Activated T-cell treated with anti-CD3 and anti-CD28 coated beads for 24 hours (primary cell): Measurements from ENCODE around the gene GSTT4.
"Not testable (repeated sequence)": the region's sequence is repeated elsewhere in the genome, so short reads cannot be mapped to it uniquely, and the experiment has no call there.

Experiments
- DNase-seq: peaks from one replicate; pipeline ENCODE4 v3.0.0-alpha.2; 2020; ENCODE audit warnings: low read depth

Gene GSTT4

DNA sequence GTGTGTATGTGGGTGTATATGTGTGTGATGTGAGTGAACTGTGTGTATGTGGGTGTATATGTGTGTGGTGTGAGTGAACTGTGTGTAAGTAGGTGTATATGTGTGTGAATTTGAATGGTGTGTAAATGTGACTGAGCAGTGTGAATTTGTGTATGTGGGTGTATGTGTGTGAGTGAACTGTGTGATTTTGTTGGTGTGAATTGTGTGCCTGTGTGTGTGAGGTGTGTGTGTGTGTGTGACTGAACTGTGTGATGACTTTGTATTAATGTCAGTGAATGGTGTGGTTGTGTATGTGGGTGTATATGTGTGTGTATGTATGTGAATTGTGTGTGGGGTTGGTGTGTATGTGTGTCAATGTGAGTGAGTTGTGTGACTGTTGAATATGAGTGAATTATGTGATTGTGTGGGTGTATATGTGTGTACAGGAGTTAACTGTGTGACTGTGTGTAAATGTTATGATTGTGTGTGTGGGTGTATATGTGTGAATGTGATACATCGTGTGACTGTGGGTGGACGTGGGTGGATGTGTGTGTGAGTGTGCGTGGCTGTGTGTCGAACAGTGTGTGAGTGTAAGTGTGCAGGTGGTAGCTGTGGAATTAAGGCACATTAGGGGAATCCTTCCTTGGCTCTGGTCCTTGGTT, 18.6 kb downstream of the GSTT4 start:
- DNase-seq: not testable (repeated sequence)

GRCh38 chr22:23986089-23986488, 19.2 kb downstream of the GSTT4 start:
- DNase-seq: not testable (repeated sequence)

- DNase-seq: no peak
These were observed 20.8 kb downstream of the GSTT4 start for GRCh38 chr22:23984430-23984829.

DNA sequence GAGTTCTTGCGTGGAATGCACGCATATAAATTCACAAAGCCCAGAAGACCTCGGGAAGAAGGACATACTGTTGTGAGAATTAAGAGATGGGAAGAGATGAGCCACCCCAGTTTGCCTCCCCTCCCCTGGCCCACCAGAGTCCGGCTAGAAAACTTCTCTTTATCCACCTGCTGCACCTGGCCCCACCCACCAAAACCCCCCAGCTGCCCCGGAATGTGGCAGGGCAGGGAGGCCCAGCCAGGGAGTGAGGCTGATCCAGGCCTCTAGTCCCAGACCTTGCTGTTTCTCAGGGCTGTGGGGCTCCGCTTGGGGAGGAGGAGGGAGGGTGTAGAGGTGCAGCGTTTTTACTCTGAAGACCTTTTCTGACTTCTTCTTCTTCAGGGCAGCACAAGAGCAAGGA, 24.7 kb downstream of the GSTT4 start:
- not testable (repeated sequence) for DNase-seq

DNA sequence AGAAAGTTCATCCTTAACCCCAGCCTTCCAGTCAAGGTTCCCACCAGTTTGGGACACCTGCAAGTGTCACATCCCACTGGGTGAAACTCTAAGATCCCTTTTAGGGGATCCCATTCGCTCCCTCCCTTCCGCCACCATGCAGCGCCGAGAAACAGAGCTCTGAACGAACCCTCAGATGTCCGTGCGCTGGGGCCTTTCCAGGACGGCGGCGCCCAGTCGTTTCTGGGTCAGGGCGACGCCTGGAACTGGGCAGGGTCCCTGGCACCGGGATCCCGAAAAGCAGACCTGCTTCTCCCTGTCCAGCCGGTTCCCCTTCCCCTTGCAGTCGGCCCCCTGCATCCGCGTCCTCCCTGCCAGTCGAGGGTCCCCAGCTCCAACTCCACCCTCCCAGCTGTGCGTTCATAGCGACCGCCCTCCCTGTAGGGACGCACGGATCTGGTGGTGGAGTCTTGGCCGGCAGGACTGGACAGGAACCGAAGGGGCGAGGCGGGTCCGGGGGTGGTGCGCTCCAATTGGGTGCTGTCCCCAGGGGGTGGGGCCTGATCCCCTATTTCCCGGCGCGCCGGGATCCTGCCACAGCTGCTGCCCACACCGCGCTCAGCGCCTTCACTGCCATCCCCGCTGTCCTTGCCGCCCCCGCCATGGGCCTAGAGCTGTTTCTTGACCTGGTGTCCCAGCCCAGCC, 25.6 kb downstream of the GSTT4 start, which contains the start of gene GSTT2:
Gene GSTT2 (plus strand): TSS at position 578 of the 684 bp plus-strand sequence.
- DNase-seq: not testable (repeated sequence)

DNA sequence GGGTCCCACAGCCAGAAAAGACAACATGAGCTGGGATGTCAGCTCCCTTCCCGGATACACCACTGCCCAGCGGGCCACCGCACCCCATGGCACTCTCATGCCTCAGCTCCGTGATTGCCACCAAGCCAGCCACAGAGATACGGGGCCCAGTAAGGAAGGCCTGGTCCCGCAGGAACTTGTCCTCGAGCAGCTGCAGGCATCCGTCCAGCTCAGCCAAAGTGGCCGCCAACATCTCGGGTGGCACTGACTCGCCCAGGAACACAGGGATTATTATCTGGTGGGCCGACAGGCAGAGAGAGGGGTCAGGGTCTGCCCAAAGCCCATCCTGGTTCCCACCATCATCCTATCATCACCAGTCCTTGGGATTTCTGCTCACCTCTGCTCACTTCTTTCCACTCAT, 27.9 kb downstream of the GSTT4 start:
- DNase-seq: not testable (repeated sequence)

GRCh38 chr22:23974836-23975352, 30.4 kb downstream of the GSTT4 start:
- DNase-seq: not testable (repeated sequence)

DNA sequence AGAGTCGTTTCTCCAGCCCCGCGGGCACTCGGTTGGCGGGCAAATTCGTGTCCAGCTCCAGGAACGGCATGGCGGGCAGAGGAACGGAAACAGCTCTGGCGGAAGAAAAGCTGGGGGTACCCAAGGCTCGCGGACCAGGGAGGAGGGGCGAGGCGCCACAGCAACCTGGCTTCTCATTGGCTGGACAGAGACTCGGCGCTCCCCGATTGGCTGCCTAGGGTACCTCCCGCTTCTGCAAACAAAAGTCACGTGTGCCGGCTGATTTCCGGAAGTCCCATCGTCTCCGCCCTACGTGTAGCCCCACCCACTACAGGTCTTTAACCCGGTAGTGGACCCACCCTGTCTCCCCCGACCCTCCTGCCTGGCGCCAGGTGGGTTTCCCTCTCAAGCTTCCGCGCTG, 30.9 kb downstream of the GSTT4 start, which contains the start of gene DDT:
Gene DDT (minus strand): TSS at position 97 of the 400 bp plus-strand sequence. CDS start 27 bp downstream, at position 70.
- not testable (repeated sequence) for DNase-seq

DNA sequence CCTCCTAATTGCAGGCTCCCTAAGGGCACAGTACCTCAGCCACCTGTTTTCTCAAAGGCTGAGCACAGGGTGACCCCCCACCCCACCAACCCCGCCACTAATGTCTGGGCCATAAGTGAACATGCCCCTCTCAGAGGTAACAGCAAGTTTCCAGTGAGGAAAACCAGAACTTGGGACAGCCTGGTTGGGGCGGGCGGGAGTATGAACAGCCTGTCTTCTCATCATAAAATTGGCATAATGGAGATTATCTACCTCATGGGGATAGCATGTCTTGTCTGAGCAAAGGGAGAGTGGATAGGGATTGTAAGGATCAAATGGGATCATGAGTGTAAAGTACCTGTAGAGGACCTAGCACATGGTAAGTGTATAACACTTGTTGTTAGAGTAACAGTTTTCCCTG, 33.3 kb downstream of the GSTT4 start:
- not testable (repeated sequence) for DNase-seq

DNA sequence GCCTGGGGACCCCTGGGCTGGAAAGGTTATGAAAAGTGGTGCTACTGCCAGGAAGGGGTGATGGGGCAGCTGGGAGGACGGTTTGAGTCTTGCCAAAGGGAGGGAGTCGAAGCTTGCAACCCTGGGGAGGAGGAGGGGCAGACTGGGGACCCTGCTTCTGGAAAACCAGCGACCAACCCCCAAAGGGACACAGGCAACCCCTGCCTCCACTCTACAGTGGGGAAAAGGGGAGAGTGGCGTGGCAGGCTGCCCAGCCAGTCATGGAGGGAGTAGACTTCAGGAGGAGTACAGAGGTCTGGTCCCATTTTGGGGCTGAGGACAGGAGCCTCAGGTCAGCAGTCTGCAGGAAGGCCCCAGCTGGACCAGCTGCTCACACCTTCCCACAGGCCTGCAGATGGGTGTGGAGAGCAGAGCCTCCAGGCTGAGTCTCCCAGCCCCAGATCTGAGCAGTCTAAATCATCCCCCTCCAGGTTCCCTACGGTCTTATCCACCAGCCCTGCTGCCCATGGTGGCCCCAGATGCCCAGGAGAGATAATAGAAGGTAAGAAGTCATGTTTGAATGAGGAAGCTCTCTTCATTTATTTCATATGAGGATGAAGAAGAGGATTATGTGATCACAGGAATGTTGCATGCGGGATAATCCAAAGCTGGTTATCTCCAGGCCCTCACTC, 34.3 kb downstream of the GSTT4 start:
- DNase-seq: no peak

GRCh38 chr22:23970201-23970641, 35.0 kb downstream of the GSTT4 start:
- no peak for DNase-seq

DNA sequence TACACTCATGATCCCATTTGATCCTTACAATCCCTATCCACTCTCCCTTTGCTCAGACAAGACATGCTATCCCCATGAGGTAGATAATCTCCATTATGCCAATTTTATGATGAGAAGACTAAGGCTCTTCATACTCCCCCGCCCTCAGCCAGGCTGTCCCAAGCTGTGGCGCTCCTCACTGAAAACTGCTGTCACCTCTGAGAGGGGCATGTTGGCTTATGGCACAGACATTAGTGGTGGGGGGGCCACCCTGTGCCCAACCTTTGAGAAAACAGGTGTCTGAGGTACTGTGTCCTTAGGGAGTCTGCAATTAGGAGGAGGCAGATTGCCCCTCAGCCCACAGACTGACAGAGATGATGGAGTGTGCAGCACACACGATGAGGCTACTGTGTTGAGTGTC, 36.2 kb downstream of the GSTT4 start:
- DNase-seq: no peak

DNA sequence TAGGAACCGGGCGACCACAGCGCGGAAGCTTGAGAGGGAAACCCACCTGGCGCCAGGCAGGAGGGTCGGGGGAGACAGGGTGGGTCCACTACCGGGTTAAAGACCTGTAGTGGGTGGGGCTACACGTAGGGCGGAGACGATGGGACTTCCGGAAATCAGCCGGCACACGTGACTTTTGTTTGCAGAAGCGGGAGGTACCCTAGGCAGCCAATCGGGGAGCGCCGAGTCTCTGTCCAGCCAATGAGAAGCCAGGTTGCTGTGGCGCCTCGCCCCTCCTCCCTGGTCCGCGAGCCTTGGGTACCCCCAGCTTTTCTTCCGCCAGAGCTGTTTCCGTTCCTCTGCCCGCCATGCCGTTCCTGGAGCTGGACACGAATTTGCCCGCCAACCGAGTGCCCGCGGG, 38.7 kb downstream of the GSTT4 start, which contains the start of gene DDTL:
Gene DDTL (plus strand): TSS at position 321 of the 400 bp plus-strand sequence. CDS start 27 bp downstream, at position 348.
- DNase-seq: not testable (repeated sequence)

- DNase-seq: not testable (repeated sequence)
These were observed 39.2 kb downstream of the GSTT4 start for GRCh38 chr22:23966094-23966493.

DNA sequence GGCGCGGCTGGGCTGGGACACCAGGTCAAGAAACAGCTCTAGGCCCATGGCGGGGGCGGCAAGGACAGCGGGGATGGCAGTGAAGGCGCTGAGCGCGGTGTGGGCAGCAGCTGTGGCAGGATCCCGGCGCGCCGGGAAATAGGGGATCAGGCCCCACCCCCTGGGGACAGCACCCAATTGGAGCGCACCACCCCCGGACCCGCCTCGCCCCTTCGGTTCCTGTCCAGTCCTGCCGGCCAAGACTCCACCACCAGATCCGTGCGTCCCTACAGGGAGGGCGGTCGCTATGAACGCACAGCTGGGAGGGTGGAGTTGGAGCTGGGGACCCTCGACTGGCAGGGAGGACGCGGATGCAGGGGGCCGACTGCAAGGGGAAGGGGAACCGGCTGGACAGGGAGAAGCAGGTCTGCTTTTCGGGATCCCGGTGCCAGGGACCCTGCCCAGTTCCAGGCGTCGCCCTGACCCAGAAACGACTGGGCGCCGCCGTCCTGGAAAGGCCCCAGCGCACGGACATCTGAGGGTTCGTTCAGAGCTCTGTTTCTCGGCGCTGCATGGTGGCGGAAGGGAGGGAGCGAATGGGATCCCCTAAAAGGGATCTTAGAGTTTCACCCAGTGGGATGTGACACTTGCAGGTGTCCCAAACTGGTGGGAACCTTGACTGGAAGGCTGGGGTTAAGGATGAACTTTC, 44.0 kb downstream of the GSTT4 start, which contains the start of gene GSTT2B:
Gene GSTT2B (minus strand): TSS at position 112 of the 688 bp plus-strand sequence. CDS start 64 bp downstream, at position 48.
- DNase-seq: not testable (repeated sequence)

DNA sequence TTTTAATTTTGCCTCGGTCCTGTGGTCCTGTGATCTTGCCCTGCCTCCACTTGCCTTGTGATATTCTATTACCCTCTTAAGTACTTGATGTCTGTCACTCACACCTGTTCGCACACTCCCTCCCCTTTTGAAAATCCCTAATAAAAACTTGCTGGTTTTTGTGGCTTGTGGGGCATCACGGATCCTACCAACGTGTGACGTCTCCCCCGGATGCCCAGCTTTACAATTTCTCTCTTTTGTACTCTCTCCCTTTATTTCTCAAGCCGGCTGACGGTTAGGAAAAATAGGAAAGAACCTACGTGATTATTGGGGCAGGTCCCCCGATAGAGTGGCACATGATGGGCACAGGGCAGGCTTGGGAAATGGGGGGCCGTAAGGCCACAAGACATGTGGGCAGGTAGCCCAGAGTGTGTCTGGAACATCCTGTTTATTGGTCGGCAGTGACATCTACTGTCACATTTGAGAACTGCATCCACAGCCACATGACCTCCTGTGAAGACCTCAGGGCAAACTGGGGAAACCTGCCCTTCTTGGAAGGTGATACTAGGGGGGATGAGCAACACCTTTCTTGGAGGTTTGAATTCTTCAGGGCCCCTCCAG, 48.9 kb downstream of the GSTT4 start:
- peak; percentile 78 for DNase-seq

DNA sequence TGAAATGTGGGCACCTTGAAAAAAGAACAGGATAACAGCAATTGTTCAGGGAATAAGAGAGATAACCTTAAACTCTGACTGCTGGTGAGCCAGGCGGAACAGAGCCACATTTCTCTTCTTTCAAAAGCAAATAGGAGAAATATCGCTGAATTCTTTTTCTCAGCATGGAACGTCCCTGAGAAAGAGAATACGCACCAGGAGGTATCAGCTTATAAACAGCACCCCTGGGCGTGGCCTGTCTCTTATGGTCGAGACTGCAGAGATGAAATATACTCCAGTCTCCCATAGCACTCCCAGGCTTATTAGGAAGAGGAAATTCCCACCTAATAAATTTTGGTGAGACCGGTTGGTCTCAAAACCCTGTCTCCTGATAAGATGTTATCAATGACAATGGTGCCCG, 49.4 kb downstream of the GSTT4 start:
- not testable (repeated sequence) for DNase-seq

DNA sequence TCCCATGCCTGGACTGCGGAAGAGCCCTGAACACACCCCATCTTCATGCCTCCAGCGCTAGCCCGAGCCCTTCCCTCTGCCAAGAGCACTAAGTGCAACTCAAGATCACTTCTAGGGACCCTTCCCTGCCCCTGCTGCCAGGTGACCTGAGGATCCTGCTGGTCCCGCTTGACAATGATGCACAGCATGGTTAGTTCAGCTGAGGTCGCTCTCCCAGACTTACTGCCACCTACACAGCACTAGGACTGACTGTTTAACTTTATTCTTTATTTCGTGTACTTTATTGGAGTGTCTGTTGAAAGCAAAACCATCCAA, 50.3 kb downstream of the GSTT4 start:
- not testable (repeated sequence) for DNase-seq

DNA sequence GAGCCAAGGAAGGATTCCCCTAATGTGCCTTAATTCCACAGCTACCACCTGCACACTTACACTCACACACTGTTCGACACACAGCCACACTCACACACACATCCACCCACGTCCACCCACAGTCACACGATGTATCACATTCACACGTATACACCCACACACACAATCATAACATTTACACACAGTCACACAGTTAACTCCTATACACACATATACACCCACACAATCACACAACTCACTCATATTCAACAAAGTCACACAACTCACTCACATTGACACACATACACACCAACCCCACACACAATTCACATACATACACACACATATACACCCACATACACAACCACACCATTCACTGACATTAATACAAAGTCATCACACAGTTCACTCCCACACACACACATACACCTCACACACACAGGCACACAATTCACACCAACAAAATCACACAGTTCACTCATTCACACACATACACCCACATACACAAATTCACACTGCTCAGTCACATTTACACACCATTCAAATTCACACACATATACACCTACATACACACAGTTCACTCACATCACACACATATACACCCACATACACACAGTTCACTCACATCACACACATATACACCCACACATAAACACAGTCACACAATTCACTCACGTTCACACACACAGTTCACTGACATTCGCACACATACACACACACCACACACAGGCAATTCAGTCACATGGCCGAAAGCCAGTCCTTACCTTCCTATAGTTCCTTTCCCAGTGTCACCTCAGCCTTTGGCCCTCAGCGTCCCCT, 50.9 kb downstream of the GSTT4 start:
- not testable (repeated sequence) for DNase-seq

- not testable (repeated sequence) for DNase-seq
These were observed 51.8 kb downstream of the GSTT4 start for GRCh38 chr22:23953485-23953884.
